ENCODE results near the gene NPY5R.

The NPY5R gene

GRCh38 chr4:163356104-163356503 is 12.4 kb downstream of the NPY5R start:
- no peaks in the 10 kb centered on the region for H3K36me3 ChIP-seq (ENCODE audit: insufficient read depth, low read length)
- H3K9me3 ChIP-seq (ENCODE audit: control insufficient read depth, insufficient read depth, low read length) = no peaks in the 10 kb centered on the region
- H3K9ac ChIP-seq (ENCODE audit: low read depth, low read length) = no peak overlapping the region
- H3K4me1 ChIP-seq (ENCODE audit: insufficient read depth, low read length) = no peaks in the 10 kb centered on the region

DNA sequence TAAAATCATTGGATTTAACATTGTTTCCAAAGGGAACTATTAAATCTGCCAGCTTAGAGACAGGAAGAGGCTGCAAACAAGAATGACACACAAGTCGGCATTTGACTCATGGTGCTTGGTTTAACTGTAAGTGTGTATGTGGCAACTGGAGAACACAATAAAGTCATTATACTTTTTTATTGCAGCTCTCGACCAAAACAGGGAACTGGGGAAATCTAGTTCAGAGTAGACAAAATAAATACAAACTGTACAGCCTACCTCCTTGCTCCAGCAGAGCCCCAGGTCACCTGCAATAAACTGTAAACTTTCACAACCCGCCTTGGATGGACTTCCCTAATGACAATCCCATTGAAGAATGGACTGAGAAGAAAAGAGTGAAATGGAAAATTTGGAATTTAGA is 24.0 kb downstream of the NPY5R start:
- Histone ChIP-seq H3K9me3 (ENCODE audit: control insufficient read depth, insufficient read depth, low read length) (no peaks in the 10 kb centered on the region), H3K4me1 (ENCODE audit: insufficient read depth, low read length) (peaks cover 13% of the 10 kb centered on the region; the same call in 1 of the 2 replicates), H3K36me3 (ENCODE audit: insufficient read depth, low read length) (no peaks in the 10 kb centered on the region), H3K9ac (ENCODE audit: low read depth, low read length) (no peak overlapping the region)

DNA sequence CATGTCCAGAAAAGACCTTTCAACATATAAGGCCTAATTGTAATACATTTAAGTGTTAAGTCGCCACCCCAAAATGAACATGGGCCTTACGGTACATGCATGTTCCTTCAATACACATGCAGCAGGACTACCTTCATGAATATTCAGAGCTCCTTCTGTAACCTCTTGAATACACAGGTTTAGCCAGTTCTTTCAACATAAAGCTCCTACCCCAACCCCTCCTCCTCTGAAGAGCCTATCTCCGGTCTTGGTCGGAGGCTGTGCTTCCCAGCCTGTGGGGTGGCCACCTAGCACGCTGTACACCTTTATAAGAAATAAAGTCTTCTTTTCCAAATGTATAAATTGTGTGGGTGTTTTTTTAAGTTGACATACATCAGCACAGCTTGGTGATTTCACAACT is 28.3 kb downstream of the NPY5R start:
- peaks cover 13% of the 10 kb centered on the region; the same call in 1 of the 2 replicates for H3K4me1 ChIP-seq (ENCODE audit: insufficient read depth, low read length)
- no peak overlapping the region for H3K9ac ChIP-seq (ENCODE audit: low read depth, low read length)

DNA sequence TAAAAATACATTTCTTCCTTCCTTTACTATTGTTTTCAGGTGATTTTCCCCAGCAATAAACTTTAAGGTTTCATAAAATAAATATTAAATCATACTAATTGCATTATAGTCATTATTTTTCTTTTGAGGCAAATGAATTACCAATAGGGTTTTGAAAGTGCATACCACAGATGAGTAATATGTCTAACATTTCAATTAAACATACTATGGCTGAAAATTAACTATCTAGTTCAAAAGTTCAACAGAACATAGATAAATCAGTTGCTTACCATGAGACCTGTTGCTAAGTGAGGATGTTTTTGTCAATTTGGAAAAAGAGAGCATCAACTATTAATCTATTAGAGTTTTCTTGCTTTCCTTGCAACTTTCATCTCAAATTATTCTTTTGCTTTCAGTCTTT is 35.0 kb downstream of the NPY5R start:
- no peaks in the 10 kb centered on the region for H3K36me3 ChIP-seq (ENCODE audit: insufficient read depth, low read length)
- no peaks in the 10 kb centered on the region for H3K9me3 ChIP-seq (ENCODE audit: control insufficient read depth, insufficient read depth, low read length)
- no peak overlapping the region for H3K9ac ChIP-seq (ENCODE audit: low read depth, low read length)
- H3K4me1 ChIP-seq (ENCODE audit: insufficient read depth, low read length) = no peaks in the 10 kb centered on the region

More for the DNA sequence above, 28.3 kb downstream of the NPY5R start:
- H3K36me3 ChIP-seq (ENCODE audit: insufficient read depth, low read length) = no peaks in the 10 kb centered on the region
- no peaks in the 10 kb centered on the region for H3K9me3 ChIP-seq (ENCODE audit: control insufficient read depth, insufficient read depth, low read length)

DNA sequence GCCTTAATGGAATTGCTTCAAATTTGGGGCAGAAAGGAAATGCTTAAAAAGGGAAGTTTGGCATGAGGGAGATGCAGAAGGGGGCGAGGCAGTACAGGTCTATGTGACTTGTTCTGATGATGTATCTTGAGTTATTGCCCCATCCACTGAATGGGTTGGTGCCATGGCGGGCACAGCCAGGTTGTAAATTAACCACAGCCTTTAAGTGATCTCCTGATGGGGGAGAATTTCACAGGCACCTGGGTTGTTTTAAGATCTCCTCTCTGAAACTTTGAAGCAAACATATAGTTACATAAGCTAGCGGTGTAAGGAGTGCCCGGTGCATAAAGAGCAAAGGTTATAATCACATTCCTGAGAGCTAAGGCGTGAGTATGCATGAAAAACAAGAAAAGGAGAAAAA is 37.0 kb downstream of the NPY5R start:
- H3K9me3 ChIP-seq (ENCODE audit: control insufficient read depth, insufficient read depth, low read length) = no peaks in the 10 kb centered on the region
- no peaks in the 10 kb centered on the region for H3K4me1 ChIP-seq (ENCODE audit: insufficient read depth, low read length)
- no peak overlapping the region for H3K9ac ChIP-seq (ENCODE audit: low read depth, low read length)
- no peaks in the 10 kb centered on the region for H3K36me3 ChIP-seq (ENCODE audit: insufficient read depth, low read length)

- H3K36me3 ChIP-seq (ENCODE audit: insufficient read depth, low read length) = no peaks in the 10 kb centered on the region
- no peaks in the 10 kb centered on the region for H3K4me1 ChIP-seq (ENCODE audit: insufficient read depth, low read length)
- no peak overlapping the region for H3K9ac ChIP-seq (ENCODE audit: low read depth, low read length)
- H3K9me3 ChIP-seq (ENCODE audit: control insufficient read depth, insufficient read depth, low read length) = no peaks in the 10 kb centered on the region
Observed at GRCh38 chr4:163382178-163382869, 38.6 kb downstream of the NPY5R start.

DNA sequence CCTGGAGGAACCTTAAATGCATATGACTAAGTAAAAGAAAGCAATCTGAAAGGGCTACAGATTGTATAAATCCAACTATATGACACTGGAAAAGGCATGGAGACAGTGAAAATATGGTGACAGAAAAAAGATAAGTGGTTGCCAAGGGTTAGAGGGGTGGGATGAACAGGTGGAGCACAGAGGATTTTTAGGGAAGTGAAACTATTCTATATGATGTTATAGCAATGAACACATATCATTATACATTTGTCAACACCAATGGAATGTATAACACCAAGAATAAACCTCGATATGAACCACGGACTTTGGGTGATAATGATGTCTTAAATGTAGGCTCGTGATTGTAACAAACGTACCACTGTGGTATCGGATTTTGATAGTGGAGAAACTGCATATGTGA is 40.7 kb downstream of the NPY5R start:
- Histone ChIP-seq H3K9ac (ENCODE audit: low read depth, low read length) (no peak overlapping the region), H3K36me3 (ENCODE audit: insufficient read depth, low read length) (no peaks in the 10 kb centered on the region), H3K9me3 (ENCODE audit: control insufficient read depth, insufficient read depth, low read length) (no peaks in the 10 kb centered on the region), H3K4me1 (ENCODE audit: insufficient read depth, low read length) (no peaks in the 10 kb centered on the region)

DNA sequence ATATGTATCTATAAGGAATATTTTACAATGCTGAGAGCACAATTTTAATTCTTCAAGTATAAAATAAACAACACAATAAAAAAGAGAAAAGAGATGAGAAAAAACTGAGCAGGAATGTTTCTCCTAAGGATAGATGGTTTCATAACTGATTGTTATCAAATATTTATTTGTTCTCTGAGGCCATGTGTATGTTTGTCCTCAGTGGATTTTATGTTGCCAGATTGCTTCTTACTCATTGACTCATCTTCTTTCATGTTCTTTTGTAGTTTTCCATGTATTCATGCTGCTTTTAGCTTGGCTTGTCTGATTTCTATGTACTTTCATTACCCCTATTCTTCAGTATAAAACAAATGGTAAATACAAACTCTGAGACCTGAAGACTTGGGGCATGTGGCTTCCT is 41.2 kb downstream of the NPY5R start:
- no peaks in the 10 kb centered on the region for H3K4me1 ChIP-seq (ENCODE audit: insufficient read depth, low read length)
- H3K9me3 ChIP-seq (ENCODE audit: control insufficient read depth, insufficient read depth, low read length) = no peaks in the 10 kb centered on the region
- no peaks in the 10 kb centered on the region for H3K36me3 ChIP-seq (ENCODE audit: insufficient read depth, low read length)
- H3K9ac ChIP-seq (ENCODE audit: low read depth, low read length) = no peak overlapping the region

GRCh38 chr4:163385466-163385865 is 41.8 kb downstream of the NPY5R start:
- Histone ChIP-seq H3K4me1 (ENCODE audit: insufficient read depth, low read length) (no peaks in the 10 kb centered on the region), H3K9me3 (ENCODE audit: control insufficient read depth, insufficient read depth, low read length) (no peaks in the 10 kb centered on the region), H3K36me3 (ENCODE audit: insufficient read depth, low read length) (no peaks in the 10 kb centered on the region), H3K9ac (ENCODE audit: low read depth, low read length) (no peak overlapping the region)

DNA sequence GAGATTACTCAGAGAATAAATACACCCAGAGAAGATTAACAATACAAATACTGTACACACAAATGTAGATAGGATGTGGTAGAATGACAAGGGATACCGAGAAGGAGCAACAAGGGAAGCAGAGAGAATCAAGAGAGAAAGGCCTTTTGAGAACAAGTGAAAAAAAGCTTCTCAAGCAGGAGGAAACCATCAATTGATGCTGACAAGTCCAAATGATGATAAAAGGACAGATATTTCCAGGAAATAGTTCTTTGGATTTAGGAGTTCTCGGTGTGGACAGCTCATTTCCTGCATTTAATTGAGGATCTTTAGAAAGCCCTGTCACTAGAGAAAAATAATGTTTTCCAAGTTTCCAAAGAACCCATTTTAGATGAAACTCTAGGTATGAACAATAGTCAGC is 48.1 kb downstream of the NPY5R start:
- no peak overlapping the region for H3K9ac ChIP-seq (ENCODE audit: low read depth, low read length)
- no peaks in the 10 kb centered on the region for H3K4me1 ChIP-seq (ENCODE audit: insufficient read depth, low read length)
- H3K36me3 ChIP-seq (ENCODE audit: insufficient read depth, low read length) = no peaks in the 10 kb centered on the region
- H3K9me3 ChIP-seq (ENCODE audit: control insufficient read depth, insufficient read depth, low read length) = no peaks in the 10 kb centered on the region

DNA sequence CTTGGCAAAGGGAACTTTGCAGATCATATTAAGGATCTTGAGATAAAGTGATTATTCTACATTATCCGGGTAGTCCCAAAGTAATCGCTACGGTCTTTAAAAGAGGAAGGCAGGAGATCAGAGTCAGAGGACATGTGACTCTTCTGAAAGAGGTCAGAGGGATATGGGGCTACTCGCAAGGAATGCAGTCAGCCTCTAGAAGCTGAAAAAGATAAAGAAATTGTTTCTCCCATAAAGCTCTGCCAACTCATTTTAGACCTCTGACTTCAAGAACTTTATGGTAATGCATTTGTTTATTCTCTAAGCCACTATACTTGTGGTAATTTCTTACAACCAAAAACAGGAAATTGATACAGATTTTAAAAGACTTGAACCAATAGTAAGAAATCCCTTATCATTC is 48.6 kb downstream of the NPY5R start:
- Histone ChIP-seq H3K36me3 (ENCODE audit: insufficient read depth, low read length) (no peaks in the 10 kb centered on the region), H3K4me1 (ENCODE audit: insufficient read depth, low read length) (no peaks in the 10 kb centered on the region), H3K9ac (ENCODE audit: low read depth, low read length) (no peak overlapping the region), H3K9me3 (ENCODE audit: control insufficient read depth, insufficient read depth, low read length) (no peaks in the 10 kb centered on the region)

DNA sequence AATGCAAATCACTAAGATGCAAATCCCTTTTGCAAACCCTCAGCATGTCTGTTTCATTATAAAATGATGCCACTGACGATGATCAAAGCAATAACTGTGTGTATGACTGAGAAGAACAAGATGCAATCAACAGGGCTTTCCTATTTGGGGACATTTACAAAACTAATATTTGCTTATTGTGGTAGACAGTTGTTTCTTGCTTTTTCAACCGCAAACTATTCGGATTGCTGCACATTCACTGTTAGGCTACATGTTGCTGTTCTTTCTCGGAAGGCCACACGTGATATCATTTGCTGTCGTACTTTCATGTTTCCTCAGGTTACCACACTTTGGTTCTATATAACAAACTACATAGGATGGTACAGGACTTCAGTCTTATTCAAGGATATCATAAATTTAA is 49.8 kb downstream of the NPY5R start:
- H3K4me1 ChIP-seq (ENCODE audit: insufficient read depth, low read length) = no peaks in the 10 kb centered on the region
- no peaks in the 10 kb centered on the region for H3K9me3 ChIP-seq (ENCODE audit: control insufficient read depth, insufficient read depth, low read length)
- no peaks in the 10 kb centered on the region for H3K36me3 ChIP-seq (ENCODE audit: insufficient read depth, low read length)
- H3K9ac ChIP-seq (ENCODE audit: low read depth, low read length) = no peak overlapping the region

- Histone ChIP-seq H3K9ac (ENCODE audit: low read depth, low read length) (no peak overlapping the region), H3K36me3 (ENCODE audit: insufficient read depth, low read length) (no peaks in the 10 kb centered on the region), H3K4me1 (ENCODE audit: insufficient read depth, low read length) (no peaks in the 10 kb centered on the region), H3K9me3 (ENCODE audit: control insufficient read depth, insufficient read depth, low read length) (no peaks in the 10 kb centered on the region)
Observed at GRCh38 chr4:163395055-163395454, 51.4 kb downstream of the NPY5R start.

- no peaks in the 10 kb centered on the region for H3K36me3 ChIP-seq (ENCODE audit: insufficient read depth, low read length)
- H3K9ac ChIP-seq (ENCODE audit: low read depth, low read length) = no peak overlapping the region
Observed at GRCh38 chr4:163395758-163396157, 52.1 kb downstream of the NPY5R start.

DNA sequence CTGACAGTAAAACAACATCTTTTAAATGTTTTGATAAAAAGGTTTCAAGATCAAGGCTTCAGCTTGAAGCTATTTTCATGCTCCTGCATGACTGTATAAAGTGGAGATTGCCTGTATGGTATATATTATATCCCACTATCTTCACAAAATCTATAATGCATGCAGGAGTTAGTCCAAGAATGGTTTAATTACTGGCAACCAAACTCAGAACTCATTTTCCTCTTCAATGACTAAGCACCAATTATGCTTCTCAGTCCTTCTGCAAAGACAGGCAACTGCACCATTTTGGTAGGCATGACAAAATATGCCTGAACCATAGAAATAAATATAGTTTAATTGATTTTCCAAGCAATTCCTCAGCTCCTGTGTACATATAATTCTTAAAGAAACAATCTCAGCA is 54.5 kb downstream of the NPY5R start:
- H3K9me3 ChIP-seq (ENCODE audit: control insufficient read depth, insufficient read depth, low read length) = no peaks in the 10 kb centered on the region
- no peak overlapping the region for H3K9ac ChIP-seq (ENCODE audit: low read depth, low read length)
- H3K4me1 ChIP-seq (ENCODE audit: insufficient read depth, low read length) = no peaks in the 10 kb centered on the region
- no peaks in the 10 kb centered on the region for H3K36me3 ChIP-seq (ENCODE audit: insufficient read depth, low read length)

More at GRCh38 chr4:163395758-163396157, 52.1 kb downstream of the NPY5R start:
- Histone ChIP-seq H3K9me3 (ENCODE audit: control insufficient read depth, insufficient read depth, low read length) (no peaks in the 10 kb centered on the region), H3K4me1 (ENCODE audit: insufficient read depth, low read length) (no peaks in the 10 kb centered on the region)

GRCh38 chr4:163400911-163401310 is 57.2 kb downstream of the NPY5R start:
- Histone ChIP-seq H3K9ac (ENCODE audit: low read depth, low read length) (no peak overlapping the region), H3K9me3 (ENCODE audit: control insufficient read depth, insufficient read depth, low read length) (no peaks in the 10 kb centered on the region), H3K4me1 (ENCODE audit: insufficient read depth, low read length) (no peaks in the 10 kb centered on the region), H3K36me3 (ENCODE audit: insufficient read depth, low read length) (no peaks in the 10 kb centered on the region)

All from ES-I3 (cell line).